Activated T-cell treated with anti-CD3 and anti-CD28 coated beads for 4 hours (primary cell): ENCODE data around the gene ARMCX6.
"Not testable (repeated sequence)": the region's sequence is repeated elsewhere in the genome, so short reads cannot be mapped to it uniquely, and the experiment has no call there.

Source experiments
- DNase-seq: peaks from one replicate; pipeline ENCODE4 v3.0.0-alpha.2; 2020

ARMCX6 gene

DNA sequence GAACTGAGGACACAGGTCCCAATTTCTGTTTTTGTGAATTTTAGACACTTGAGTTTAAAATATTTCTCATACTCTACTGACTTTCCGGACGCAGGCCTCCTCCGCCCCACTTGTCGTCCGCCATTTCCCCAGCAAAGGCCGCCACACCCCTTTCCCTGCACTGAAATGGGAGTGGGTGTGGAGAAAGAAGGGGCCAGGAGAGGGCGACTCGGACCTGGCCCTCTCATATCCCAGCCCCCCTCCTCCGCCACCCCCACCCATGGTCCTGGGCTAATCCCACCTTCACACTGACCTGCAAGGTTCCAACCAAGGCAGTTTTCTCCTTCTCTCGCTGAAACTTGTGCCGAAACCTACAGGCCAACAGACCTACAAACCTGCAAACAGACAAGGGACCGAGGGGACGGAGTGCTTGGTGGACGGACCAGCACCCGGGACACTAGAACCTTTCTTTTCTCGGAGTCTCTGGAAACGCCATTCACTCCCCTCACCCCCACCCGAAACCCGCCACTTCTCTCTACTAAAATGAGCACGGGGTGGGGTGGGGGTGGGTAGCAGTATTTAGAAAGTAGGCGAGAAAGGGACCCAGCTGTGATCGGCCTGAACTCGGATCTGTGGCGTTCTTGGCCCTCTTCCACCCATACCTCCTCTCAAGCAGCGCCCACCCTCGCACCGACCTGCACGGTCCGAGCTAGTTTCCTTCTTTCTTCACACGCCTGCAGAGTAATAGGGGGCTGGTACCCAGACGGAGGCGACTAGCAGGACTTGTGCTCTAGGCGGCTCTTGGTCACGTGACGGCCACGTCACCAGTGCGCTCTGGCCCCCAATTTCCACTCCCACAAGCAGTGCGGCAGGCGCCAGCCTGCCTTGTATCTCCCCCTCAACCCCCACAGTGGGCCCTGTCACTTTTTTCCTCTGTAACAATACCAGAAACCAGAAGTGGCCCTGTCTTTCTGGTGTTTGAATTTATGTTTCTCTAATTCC, at the start of gene ARMCX6:
Gene ARMCX6, minus strand, starts transcription at position 790 of the 981 bp plus-strand sequence. CDS start 1,380 bp downstream, outside the sequence.
- peak; percentile 59 for DNase-seq

DNA sequence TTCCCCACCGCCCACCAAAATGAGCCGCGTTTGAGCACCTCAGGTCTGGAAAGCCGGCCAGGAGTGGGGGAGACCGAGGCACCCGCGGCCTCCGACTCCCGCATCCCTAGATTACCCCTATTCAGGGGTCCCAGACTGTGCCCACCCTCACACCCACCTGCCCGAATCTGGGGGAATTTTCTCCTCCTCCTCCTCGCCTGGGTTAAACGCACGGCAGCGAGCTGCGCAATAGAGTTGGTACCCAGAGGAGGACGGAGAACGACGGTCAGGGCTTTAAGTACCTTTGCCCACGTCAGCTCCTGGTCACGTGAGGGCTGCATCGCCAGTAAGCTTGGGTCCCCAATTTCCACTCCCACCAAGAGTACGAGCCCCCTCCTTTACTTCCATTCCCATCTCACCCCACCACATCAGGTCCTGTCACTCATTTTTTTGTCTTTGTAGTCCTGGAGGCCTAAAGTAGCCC, 41.8 kb upstream of the ARMCX6 start, which contains the start of gene ARMCX2:
Gene ARMCX2, minus strand, starts transcription at position 250 of the 463 bp plus-strand sequence. CDS start 2,262 bp downstream, outside the sequence.
- DNase-seq: no peak

DNA sequence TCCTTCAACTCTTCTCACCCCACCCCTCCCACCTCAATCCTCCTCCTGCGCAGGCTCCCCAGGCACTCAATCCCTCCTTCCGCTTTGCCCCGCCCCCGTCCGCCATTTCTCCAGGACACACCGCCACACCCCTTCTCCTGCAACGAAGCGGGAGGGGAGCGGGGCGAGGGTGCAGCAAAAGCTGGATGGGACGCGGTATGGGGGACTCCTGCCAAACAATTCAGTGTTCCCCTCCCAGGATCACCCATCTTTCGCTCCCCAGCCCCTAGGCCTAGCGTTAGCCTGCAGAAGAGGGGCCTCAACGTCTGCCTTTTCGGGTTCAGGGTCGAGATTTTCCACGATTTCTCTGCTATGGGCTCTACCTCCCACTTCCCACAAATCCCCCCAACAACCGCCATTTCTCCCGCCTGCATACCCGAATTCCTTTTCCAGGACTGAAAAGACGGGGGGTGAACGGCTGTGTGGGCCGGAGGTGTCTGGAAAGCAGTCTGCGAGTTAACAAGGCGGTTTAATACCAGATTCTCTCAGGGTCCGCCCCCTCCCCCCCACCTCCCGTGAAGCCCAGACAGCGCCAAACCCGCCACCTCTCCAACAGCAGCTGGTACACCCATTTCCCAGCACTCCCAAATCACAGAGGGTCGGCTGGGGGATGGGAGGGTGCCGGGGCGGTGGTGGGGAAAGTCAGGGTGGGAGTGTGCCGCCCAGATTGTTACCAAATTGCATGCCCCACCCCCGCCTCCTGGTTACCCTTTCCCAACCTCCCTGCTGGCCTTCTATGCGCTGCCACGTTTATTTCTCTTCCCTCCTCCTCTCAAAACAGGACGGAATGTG, 41.1 kb upstream of the ARMCX6 start:
- peak; percentile 30 for DNase-seq

DNA sequence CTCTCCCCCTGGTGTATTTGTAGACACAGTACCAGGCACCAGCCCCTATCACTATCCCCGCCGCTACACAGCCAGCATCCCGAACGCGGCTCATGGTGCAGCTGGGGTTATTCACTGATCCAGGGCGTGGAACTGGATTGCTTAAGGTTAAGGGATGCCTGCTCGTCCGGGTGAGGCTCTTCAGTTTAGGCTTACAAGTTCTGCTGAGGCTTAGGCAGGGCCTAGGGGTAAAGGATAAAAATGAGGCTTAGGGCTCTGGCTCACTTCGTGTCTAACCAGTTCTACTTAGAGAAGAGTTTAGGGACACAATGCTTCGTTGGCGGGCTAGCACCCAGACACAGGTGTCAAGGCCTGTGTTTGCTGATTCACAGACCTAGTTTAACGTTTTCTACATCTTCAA, 39.7 kb upstream of the ARMCX6 start:
- no peak for DNase-seq

DNA sequence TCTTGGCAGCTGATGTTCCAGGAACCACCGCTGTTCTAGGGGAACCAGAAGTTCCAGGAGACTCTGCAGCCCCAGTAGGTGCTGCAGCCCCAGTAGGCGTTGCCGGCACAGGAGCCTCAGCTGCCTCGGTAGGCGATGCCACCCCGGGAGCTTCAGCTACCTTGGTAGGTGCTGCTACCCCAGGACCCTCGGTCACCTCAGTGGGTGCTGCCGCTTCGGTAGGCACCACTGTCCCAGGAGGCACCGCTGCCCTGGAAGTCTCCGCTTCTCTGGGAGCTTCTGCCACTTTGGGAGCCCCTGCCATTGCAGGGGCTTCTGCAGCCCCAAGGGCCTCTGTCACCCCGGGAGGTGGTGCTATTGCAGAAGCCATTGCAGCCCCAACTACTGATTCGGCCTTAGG, 39.0 kb upstream of the ARMCX6 start:
- DNase-seq: no peak

DNA sequence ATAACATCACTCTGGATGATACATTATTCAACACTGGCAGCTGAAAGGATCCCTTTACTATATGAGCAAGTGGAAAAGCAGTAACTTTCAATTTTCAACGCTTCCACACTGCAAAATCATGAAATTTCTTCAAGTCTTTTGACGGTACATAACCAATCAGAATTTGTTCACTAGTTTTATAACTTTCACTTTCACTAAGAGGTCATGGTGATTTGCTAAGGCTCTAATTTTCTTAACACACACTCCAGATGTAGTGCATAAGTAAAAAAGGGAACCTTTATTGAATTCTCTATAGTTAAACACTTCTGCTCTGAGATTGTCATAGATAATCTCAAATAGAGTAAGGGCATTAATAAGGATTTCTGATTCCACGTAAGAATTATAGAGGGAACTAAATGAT, 37.7 kb upstream of the ARMCX6 start:
- DNase-seq: no peak

DNA sequence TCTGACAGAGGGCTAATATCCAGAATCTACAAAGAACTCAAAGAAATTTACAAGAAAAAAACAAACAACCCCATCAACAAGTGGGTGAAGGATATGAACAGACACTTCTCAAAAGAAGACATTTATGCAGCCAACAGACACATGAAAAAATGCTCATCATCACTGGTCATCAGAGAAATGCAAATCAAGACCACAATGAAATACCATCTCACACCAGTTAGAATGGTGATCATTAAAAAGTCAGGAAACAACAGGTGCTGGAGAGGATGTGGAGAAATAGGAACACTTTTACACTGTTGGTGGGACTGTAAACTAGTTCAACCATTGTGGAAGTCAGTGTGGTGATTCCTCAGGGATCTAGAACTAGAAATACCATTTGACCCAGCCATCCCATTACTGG, 29.9 kb upstream of the ARMCX6 start:
- DNase-seq: not testable (repeated sequence)

DNA sequence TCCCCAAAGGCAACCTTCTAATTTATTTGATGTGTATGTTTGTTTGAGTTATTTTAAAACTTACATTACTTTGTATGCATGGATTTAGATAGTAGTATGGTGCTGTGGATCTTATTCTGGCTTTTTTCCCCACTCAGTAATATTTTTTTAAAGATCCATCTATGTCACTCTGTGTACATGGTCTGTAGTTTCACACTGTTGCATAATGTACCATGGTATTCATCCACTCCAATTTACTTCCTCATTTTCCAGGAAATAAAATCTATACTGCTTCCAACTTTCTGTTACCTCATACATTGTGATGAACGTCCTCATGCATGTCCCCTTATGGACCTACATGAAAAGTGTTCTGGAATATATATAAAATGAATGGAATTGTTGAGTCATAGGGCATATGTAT, 24.3 kb upstream of the ARMCX6 start:
- DNase-seq: no peak

DNA sequence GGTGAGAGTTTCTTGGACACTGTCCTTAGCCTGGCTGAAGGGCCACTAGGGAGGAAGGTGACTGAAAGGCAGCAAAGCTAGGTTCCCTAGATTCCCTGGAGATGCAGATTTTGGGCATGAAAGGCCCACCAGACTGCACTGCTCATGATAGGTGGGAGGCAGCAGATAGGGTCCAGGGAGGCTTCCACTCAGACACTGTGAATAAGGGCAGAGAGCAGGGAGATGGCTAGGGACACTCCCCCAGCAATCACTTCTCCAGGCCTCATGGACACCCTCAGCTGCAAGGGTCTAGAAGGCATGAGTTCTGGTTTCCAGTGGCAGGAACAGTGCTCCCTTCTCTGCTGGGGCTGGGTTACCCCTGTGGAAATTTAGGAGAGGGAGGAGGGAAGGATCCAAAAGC, 21.8 kb upstream of the ARMCX6 start:
- DNase-seq: no peak

DNA sequence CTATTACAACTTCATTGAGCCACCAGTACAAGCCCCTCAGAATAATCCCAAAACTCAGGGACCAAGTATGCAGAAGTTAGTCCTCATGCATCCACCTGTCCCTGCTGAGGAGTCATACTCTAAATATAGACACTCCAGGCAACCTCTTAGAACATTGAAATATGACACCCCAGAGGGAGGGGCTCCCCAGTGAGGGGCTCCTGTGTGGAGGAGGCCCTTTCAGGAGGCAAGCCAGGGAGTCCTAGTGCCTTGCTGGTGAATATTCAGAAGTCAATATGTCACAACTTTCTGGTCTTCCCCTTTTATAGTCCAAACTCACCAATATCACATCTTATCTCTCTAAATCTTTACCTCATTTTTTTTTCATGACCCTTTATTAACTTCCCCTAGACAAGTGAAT, 1.6 kb upstream of the ARMCX6 start:
- DNase-seq: no peak

DNA sequence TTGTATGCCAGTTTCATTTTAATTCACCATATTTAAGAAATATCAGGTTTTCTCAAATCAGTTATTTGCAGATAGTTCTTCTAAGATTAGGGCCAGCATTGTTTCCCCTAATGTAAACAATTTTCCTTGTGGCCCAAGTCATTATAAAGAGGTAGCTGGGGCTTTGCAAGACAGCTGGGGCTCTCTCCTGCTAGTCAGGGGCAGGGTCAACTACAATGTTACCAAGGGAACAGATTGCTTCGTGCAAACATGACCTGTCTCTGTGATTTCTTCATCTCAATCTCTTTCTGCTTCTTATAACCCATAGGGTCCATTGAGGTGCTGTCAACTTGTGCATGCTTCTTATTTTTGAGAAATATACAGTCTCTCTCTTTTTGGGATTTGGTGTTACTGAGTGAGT, 12.1 kb downstream of the ARMCX6 start:
- no peak for DNase-seq

DNA sequence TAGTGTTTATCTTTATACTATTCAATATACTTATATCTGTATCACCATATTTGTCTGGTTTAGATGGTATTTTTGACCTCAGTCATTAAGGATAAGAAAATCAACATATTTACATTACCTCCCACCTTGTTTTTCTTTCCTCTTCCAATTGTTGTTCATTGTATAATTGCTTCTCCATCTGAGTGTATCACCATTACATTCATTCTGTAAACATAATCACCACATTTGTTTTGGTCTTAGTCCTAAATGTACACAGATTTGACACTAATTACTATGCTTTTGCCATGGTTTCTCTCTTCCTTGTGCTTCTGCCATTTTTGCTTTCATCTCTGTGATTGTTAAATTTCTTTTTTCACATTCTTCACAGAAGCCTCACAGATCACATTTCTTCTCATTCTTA, 12.7 kb downstream of the ARMCX6 start:
- no peak for DNase-seq

DNA sequence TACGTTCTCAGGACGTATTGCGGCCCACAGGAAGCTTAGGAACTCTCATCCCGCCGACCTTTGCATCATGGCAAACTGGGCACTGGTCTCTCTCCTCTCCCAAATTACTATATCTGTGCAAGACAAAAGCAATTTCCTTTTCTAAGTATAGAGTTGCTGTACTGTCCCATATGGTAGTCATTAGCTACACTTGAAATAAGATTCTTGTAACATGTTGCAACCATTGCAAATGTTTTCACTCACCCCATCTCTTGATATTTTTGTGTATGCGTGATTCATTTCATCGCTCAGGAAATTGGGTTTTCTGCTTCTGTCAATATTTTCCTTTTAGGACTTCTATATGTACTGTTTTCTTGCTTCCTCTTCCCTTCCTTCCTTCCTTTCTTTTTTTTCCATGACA, 15.7 kb downstream of the ARMCX6 start:
- no peak for DNase-seq

DNA sequence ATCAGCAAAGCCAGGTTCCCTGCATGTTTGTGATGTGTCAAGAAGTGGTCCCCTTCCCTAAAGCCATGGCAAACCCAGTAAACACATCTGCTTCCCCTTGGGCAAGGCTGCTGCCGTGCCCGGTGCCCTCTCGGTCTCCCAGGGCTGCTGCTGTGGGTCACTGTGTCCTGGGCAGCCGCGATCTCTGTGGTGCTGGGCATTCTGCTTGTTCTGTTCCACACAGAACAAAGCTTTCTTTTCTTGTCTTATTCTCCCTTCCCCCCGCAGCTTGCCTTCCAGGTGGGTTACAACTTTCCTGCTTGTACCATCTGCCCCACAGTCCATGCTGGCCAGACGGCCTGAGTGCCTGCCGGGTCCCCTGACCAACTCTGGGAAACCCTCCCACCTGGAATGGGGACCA, 18.2 kb downstream of the ARMCX6 start:
- DNase-seq: not testable (repeated sequence)

DNA sequence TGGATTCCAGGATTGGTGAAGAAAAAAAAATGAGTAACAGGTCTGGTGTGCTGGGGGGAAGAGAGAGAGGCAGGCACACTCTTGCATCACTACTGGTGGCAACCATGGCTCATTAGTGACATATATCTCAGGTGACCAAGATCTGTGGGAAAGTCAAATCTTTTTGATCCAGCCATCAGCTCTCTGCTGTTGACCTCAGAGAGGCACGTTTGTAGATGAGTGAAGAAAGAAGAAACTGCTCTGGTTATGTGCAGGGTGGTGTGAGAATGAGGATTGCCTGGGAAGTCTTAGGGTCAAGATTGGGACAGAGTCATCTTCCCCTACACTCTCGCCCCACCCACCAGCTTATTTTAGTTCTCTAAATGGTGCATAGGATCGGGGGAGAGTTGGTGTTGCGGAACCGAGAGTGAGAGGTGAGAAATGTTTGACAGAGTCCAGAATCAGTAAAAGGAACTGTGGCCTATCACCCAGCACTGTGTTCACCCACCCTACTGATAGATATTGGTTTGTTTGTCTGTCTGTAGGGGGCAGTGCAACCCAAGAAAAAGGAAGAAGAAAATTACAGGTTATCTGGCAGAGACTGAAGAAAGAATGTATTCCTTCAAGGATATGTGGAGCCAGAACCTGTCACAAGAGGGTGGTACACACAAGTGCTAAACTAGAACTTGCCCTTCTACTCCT, 21.9 kb downstream of the ARMCX6 start:
- peak; percentile 27 for DNase-seq
